ENCODE results near the gene NDNF. TPM values are rescaled to one million over a fixed set of nuclear protein-coding genes. Genes with fewer than 3 reads are reported as not detected.

The NDNF gene
- total RNA-seq, 3 donors from 2014 or later = 9.0 to 11.8 (median 10.3) TPM

DNA sequence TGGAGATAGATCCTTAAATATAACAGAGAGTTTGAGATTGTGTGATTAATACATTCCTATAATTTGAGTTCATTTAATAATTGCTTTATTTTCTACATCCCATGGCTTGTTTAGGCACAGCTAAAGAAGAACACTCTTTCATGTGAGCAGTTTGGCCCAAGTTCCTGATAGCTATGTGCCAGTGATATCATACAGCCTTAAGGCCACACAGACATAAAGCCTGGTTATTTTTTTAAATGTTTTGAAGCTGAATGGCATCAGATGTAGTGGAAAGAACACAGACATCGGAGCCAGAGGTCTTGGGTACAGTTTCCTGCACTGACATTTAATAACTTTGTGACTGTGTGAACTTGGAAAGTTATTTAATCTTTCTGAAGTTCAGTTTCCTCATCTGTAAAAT lies 7.0 kb upstream of the NDNF start:
- ATAC-seq (no peak), DNase-seq (no peak)
- H3K4me3 ChIP-seq = no peak overlapping the region
- peaks cover 5% of the 10 kb centered on the region for H3K4me1 ChIP-seq (ENCODE audit: low read depth)
- H3K9me3 ChIP-seq = no peaks in the 10 kb centered on the region
- TF ChIP-seq, protein P1, sequence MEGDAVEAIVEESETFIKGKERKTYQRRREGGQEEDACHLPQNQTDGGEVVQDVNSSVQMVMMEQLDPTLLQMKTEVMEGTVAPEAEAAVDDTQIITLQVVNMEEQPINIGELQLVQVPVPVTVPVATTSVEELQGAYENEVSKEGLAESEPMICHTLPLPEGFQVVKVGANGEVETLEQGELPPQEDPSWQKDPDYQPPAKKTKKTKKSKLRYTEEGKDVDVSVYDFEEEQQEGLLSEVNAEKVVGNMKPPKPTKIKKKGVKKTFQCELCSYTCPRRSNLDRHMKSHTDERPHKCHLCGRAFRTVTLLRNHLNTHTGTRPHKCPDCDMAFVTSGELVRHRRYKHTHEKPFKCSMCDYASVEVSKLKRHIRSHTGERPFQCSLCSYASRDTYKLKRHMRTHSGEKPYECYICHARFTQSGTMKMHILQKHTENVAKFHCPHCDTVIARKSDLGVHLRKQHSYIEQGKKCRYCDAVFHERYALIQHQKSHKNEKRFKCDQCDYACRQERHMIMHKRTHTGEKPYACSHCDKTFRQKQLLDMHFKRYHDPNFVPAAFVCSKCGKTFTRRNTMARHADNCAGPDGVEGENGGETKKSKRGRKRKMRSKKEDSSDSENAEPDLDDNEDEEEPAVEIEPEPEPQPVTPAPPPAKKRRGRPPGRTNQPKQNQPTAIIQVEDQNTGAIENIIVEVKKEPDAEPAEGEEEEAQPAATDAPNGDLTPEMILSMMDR (IDR thresholded peaks at IDR 0.05) = no peak
- intact Hi-C loops (cut with DNase I, micrococcal nuclease) = no loop called here
- H3K36me3 ChIP-seq (ENCODE audit: low read depth) = no peaks in the 10 kb centered on the region

DNA sequence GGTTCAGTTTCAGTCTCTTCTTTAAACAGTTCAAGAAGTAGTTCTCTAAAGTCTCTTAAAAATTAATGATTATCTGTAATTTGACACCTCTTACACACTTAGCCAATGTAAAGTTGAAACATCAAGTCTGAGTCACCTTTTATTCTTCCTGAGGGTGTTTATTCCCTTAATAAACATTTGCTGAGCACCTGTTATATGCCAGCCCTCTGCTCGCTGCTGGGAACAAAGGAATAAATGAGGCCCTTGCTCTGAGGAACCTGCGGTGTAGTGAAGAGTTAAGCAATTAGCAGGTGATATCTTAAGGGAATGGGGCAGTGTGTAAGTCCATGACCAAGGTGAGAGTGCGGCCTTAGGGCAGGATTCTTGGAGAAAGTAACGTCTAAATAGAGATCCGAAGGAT lies 5.2 kb upstream of the NDNF start:
- TF ChIP-seq, protein P1 (IDR thresholded peaks at IDR 0.05) = no peak
- intact Hi-C loops (cut with DNase I, micrococcal nuclease) = no loop called here
- H3K36me3 ChIP-seq (ENCODE audit: low read depth) = no peaks in the 10 kb centered on the region
- DNase-seq (no peak), ATAC-seq (no peak)
- peaks cover 17% of the 10 kb centered on the region for H3K4me1 ChIP-seq (ENCODE audit: low read depth)
- H3K9me3 ChIP-seq = no peaks in the 10 kb centered on the region
- H3K4me3 ChIP-seq = no peak overlapping the region

DNA sequence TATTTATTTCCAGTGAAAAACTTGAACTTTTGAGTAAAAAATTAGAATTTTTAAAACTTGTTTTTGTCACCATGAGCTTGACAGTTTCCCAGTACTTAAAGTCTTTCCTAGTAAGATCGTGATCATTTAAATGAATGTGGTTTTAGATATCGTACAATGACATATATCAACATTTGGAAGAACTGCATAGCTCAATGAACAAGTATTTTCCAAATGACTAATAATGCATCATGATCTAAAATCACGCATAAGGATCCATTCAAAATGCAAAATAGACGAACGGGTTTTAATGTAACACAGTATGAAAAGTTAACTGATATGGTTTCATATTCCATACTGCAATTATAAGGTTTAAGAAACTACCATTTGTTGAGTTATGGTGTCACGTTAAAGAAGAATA lies 4.1 kb upstream of the NDNF start:
- TF ChIP-seq, protein P1 (IDR thresholded peaks at IDR 0.05) = no peak

DNA sequence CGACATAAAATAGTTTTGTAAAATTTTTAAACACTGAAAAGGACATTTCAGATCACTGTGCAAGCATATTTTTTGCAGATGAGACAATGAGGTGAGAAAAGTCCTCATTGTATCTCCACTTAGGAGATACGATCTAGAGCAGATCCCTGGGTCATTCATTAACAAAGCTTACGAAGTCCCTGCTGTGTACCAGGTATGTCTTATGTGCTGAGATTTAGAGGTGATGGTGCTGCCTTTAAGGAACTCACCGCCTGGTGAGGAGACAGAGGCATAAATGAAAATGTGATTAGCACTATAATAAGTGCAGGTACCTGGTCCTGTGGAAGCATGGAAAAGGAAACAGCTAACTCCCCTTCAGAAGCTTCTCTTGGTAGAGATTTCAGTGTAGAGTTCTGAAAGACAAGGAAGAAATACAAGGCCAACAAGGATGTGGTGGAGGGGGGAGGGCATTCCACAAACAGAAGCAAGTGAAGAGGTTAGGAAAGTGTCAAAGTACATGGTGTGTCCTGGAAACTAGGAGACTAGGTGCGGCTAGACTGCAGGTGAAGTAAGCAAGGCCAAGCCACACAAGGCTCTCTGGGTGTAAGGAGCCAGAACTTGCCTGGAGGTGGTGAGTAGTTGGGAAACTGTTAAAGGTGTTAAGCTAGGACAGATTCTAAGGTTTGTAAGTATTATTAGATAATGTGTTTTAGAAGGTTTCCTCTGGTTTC lies 1.5 kb upstream of the NDNF start:
- H3K4me3 ChIP-seq = no peak overlapping the region
- TF ChIP-seq, protein P1 (IDR thresholded peaks at IDR 0.05) = no peak
- peak; percentile 84 for ATAC-seq

More for the DNA sequence above, 4.1 kb upstream of the NDNF start:
- no peaks in the 10 kb centered on the region for H3K9me3 ChIP-seq
- ATAC-seq (no peak), DNase-seq (no peak)
- intact Hi-C loops (cut with DNase I, micrococcal nuclease) = no loop called here
- H3K4me1 ChIP-seq (ENCODE audit: low read depth) = peaks cover 17% of the 10 kb centered on the region
- no peaks in the 10 kb centered on the region for H3K36me3 ChIP-seq (ENCODE audit: low read depth)
- no peak overlapping the region for H3K4me3 ChIP-seq

DNA sequence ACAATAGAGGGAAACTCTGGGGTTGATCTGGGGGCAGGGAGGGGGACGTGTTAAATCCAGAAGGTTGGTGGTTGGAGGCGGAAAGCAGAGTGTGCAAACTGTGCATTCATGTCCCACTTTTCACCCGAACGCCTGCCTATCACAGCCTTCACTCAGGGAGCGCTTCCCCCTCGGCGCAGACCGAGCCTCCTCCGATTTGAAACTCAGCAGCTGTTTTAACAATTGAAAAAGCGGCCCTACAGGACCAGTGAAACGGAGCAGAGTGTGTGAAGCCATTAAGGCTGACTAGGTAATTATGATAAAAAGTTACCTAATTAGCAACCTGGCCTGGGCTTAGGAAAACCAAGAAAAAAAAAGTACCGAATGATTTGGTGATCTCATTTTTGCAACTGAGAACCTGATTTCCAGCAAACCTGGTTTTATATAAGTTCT lies 685 bp upstream of the NDNF start:
- ATAC-seq = peak; percentile 12
- intact Hi-C loops (cut with DNase I, micrococcal nuclease) = no loop called here
- TF ChIP-seq, protein P1 (IDR thresholded peaks at IDR 0.05) = no peak
- no peak overlapping the region for H3K4me3 ChIP-seq
- peaks cover 17% of the 10 kb centered on the region for H3K4me1 ChIP-seq (ENCODE audit: low read depth)
- DNase-seq = peak in 1 of 3 donors; percentile 54
- no peaks in the 10 kb centered on the region for H3K9me3 ChIP-seq
- H3K36me3 ChIP-seq (ENCODE audit: low read depth) = no peaks in the 10 kb centered on the region

More for the DNA sequence above, 1.5 kb upstream of the NDNF start:
- DNase-seq = peak in 2 of 3 donors; percentile 49 to 81
- intact Hi-C loops (cut with DNase I, micrococcal nuclease) = no loop called here
- no peaks in the 10 kb centered on the region for H3K9me3 ChIP-seq
- no peaks in the 10 kb centered on the region for H3K36me3 ChIP-seq (ENCODE audit: low read depth)
- H3K4me1 ChIP-seq (ENCODE audit: low read depth) = peaks cover 17% of the 10 kb centered on the region
